HTR-8/SVneo (cell line): ENCODE measurements around the gene ATP2C2.
"Not testable (repeated sequence)": the region's sequence is repeated elsewhere in the genome, so short reads cannot be mapped to it uniquely, and the experiment has no call there.

Experiments used
- DNase-seq: peaks from one replicate; pipeline ENCODE4 v3.0.0; 2011; ENCODE audit warnings: low spot score, mixed read lengths; ENCODE audit not compliant: insufficient read length
- FAIRE-seq: peaks from 2 replicates; lab custom pipeline; 2011; peaks lifted over from hg19 to GRCh38; lab: Jason Lieb, UNC

The ATP2C2 gene

DNA sequence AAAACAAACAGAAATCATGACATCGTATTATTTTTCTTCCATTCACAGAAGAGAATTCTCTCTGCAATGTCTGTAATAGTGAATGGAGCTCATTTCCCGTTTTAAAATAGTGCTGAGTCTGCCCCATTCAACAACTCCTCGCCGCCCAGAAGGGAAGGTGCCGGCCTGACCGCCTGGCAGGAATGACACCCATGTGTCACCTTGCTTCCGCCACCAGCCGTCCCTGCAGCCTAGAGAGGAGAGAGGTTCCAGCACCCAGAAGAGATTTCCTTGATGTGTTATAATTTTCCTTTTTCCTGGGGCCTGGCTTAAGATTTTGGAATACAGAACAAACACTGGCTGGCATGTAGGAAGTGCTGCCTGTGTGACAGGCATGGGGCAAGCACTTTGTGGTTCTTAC lies 76.1 kb downstream of the ATP2C2 start:
- no peak for DNase-seq
- FAIRE-seq: no peak

DNA sequence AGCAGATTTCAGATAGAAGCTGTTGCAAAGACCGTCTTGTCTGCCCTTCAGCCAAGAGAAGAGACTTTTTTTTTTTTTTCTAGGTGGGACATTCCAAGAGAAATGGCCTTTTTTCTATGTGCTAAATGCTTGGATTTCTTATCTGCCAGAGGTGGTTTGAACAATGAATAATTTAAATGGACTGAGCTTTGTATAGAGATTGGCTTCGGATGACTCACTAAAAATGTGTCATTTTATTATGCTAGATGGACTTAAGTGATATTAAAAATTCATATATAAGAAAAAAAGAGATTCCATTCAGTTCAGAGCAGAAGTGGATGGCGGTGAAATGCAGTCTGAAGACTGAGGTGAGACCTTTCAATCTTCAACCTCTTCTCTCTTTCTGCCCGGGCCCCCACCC lies 77.7 kb downstream of the ATP2C2 start:
- FAIRE-seq (no peak), DNase-seq (no peak)

- peak; percentile 67 for FAIRE-seq
These were observed 78.5 kb downstream of the ATP2C2 start for GRCh38 chr16:84446596-84447392.

DNA sequence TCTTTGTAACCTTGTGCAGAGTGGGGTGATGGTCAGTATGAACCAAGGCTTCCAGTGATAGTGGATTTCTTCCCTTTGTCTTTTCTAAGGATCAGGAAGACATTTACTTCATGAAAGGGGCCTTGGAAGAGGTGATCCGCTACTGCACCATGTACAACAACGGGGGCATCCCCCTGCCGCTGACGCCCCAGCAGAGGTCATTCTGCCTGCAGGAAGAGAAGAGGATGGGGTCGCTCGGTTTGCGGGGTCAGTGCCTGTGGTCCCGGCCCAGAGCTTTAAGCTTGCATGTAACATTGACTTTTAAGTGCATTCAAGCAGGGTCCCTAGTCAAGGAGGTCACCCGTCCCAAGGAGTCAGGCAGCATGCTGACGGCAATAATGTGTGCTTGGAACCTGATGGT lies 80.1 kb downstream of the ATP2C2 start:
- no peak for FAIRE-seq

More at GRCh38 chr16:84446596-84447392, 78.5 kb downstream of the ATP2C2 start:
- DNase-seq: no peak

GRCh38 chr16:84449156-84450140 lies 81.1 kb downstream of the ATP2C2 start:
- FAIRE-seq: no peak
- no peak for DNase-seq

More for the DNA sequence above, 80.1 kb downstream of the ATP2C2 start:
- no peak for DNase-seq

DNA sequence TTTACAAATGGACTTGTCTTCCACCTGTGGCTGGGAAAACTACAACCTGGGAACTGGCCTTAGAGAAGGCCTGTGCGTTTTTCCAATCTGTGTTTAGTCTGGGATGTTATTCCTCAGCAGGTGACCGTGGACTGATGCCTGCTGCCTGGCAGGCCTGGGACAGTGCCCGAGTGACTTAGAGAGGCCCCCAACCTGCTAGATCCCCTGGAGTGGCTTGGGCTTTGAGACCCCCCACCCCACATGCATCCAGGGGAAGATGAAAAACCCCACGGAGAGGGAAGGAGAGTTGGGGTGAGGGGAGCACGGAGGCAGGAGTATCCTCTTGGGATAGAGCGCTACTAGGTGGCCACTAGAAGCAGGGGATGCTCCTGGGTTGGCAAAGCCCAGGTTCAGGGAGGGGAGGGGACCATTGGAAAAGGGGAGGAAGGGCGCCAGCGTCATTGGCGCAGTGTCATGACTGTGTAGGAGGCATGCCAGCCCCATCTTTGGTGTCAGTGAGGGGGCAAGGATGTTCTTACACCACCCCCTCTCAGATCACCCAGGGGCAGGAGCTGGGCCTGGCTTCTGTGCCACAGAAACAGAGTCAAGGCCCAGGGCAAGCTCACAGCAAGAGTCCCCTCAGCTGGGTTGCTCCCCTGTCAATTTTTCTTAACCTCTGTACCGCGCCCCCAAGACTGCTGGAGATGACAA lies 82.0 kb downstream of the ATP2C2 start:
- DNase-seq (no peak), FAIRE-seq (no peak)

DNA sequence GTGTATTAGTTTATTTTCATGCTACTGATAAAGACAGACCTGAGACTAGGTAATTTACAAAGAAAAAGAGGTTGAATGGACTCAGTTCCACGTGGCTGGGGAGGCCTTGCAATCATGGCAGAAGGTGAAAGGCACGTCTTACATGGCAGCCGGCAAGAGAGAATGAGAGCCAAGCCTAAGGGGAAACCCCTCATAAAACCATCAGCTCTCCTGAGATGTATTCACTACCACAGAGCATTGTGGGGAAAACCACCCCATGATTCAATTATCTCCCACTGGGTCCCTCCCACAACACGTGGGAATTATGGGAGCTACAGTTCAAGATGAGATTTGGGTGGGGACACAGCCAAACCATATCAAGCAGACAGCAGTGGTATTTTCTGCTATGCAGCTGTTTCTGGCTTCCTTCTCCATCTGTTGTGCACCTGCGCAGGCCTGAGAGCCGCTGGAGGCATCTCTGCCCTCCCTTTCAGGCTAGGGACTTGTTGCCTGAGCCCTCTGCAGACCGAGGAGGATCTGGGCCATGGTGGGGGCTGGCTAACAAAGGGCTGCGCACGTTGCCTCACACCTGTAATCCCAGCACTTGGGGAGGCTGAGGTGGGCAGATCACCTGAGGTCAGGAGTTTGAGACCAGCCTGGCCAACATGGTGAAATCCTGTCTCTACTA lies 82.8 kb downstream of the ATP2C2 start:
- not testable (repeated sequence) for DNase-seq

GRCh38 chr16:84451781-84452180 lies 83.4 kb downstream of the ATP2C2 start:
- FAIRE-seq: no peak
- no peak for DNase-seq

More for the DNA sequence above, 82.8 kb downstream of the ATP2C2 start:
- not testable (repeated sequence) for FAIRE-seq

GRCh38 chr16:84453061-84453752 lies 84.9 kb downstream of the ATP2C2 start:
- FAIRE-seq (no peak), DNase-seq (no peak)

- FAIRE-seq (no peak), DNase-seq (no peak)
These were observed 86.3 kb downstream of the ATP2C2 start for GRCh38 chr16:84454611-84455010.

- DNase-seq (no peak), FAIRE-seq (peak; percentile 23)
These were observed 86.7 kb downstream of the ATP2C2 start for GRCh38 chr16:84455031-84455430.

DNA sequence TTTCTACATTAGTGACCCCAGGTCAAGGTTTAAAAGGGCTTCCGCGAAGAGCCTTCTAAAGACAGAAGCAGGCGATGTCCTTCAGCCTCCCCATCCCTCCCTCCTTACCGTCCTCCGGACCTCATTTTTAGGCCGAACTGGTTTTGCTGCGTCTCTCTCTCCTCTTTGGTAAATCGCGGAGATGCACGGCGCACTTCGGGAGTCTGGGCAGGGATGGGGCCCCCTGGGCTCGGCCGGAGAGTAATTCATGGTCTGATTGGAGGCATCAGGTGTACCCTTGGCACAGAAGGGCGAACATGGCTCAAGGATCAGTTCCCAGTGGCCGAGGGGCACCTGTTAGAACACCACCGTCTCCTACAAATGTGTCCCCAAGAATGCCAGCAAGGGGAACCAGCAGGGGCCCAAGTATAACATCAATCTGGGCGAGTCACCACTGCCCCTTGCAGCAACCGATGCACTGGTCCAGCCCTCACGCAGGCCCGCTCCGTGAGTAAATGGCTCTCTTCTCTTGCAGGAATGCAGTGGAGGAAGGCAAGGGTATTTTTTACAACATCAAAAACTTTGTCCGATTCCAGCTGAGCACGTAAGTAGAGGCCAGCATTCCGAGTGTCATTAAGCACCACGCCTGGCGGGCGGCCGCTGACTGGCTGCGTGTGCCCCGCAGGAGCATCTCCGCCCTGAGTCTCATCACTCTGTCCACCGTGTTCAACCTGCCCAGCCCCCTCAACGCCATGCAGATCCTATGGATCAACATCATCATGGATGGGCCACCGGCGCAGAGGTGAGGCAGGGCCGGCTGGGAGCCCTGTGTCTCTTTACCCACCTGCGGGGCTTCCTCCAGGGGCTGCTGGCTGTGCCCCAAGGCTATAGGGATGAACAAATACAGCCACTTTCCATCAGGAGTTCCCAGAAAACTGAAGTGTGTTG lies 90.5 kb downstream of the ATP2C2 start:
- DNase-seq: no peak
- FAIRE-seq: no peak

GRCh38 chr16:84459533-84459894 lies 91.2 kb downstream of the ATP2C2 start:
- FAIRE-seq (peak; percentile 51), DNase-seq (no peak)

- FAIRE-seq (no peak), DNase-seq (no peak)
These were observed 91.6 kb downstream of the ATP2C2 start for GRCh38 chr16:84459941-84460405.

- DNase-seq: no peak
- peak; percentile 28 for FAIRE-seq
These were observed 92.2 kb downstream of the ATP2C2 start for GRCh38 chr16:84460406-84461028.

- DNase-seq: no peak
- peak; percentile 38 for FAIRE-seq
These were observed 92.7 kb downstream of the ATP2C2 start for GRCh38 chr16:84461029-84461412.

DNA sequence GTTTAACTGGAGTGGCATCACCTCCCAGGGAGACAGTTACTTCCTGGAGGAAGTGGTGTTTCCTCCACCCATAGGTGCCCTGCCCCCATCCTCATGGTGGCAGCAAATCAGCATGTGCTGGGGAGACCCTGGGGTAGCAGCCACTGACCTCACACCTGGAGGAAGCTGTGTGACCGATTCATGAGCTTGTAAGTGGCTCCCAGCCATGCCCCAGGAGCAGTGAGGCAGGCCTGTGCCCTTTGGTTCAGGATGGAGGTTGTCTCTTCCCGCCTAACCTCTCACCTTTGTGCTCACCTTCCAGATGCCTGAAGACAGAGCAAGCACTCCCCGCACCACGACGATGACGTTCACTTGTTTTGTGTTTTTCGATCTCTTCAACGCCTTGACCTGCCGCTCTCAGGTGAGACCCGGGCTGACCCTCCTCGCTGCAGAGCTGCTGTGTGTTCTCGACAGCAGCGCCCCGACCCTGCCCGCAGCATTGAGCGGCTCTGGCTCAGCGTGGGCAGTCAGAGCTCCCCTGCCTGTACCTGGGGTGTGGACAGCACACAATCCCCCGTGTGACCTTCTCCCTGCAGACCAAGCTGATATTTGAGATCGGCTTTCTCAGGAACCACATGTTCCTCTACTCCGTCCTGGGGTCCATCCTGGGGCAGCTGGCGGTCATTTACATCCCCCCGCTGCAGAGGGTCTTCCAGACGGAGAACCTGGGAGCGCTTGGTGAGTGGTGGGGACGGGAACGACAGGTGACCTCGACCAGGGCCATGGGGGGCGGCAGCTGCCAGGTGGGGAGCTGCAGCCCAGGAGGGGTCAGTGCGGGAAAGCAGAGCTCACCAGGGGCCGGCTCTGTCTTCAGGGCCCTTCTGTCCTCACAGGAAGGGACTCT lies 93.3 kb downstream of the ATP2C2 start:
- DNase-seq: no peak
- FAIRE-seq: peak; percentile 4
